Measurements from ENCODE around the gene IGSF9B. TPM values are rescaled to one million over a fixed set of nuclear protein-coding genes. Genes with fewer than 3 reads are reported as not detected.

IGSF9B gene
- total RNA-seq, 1 donor from 2014 or later: not detected

DNA sequence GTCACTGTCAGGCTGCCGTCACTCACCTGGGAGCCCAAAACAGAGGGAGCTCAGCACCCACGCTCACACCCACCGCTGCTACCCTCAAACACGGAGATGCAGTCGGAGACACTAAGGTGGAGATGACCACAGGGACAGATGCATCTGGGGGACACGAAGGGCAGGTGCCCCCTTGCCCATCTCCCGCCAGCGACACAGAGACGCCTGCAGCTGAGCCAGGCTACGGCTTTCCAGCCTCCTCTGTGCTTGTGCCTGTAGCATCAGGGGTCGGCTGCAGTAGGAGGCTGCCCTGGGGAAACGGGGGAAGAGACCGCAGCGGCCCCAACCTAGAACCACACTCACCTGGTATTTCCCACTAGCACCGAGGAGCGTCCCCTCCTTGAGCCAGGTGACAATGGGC is 19.3 kb downstream of the IGSF9B start:
- DNase-seq (ENCODE audit: low read depth in 2 of 2): no peak

DNA sequence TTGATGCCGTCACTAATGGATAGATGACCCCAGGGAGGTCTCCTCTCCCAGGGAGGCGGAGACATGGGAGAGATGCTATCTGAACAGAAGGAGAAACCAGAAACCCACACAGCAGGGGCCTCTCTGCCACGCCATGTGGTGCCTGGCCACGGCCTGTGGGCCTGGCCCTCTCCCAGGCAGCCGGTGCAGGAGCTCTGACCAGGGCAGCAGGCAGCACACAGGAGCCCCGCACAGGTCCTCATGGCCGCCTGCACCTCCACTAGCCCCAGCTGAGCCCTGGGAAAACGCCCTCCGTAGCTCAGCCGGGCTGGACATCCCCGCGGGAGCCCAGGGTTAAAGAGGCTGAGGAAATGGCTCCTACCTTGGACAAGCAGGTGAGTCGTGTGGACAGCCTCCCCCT is 19.8 kb downstream of the IGSF9B start:
- DNase-seq (ENCODE audit: low read depth in 2 of 2): no peak

DNA sequence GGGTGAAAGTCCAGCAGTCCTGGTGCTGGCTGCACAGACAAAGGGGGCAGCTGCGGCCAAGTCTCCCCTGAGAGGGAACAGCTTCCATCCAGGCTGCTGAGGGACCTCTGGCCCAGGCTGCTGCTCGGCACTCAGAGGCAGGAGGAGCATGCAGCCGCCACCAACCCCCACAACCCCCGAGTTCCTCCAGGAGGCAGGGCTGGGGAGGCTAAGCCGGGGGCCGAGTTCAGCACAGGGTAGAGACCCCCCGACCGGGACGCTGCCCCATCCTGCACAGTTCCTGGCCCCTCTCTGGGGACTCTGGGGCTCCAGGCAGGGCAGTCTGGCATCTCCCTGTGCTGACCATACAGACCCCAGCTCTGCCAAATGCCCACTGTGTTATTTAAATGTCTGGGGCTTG is 20.2 kb downstream of the IGSF9B start:
- no peak for DNase-seq (ENCODE audit: low read depth in 2 of 2)

DNA sequence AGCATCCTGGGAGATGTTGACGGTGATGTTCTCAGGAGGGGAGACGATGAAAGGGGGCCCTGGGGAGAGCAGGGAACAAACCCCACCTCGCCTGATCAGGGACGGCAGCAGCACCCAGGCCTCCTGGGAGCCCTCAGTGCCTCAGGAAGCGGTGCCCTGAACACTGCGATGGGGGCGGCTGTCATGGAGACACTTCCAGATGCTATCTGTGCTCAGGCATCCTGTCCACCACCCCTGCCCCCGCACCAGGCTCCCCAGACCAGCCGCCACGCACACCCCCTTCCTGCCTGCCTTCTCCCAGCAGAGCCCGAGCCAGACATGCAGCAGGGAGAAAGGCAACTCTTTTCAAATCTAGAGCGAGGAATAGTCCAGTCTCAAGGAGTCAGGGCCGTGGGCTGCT is 20.6 kb downstream of the IGSF9B start:
- no peak for DNase-seq (ENCODE audit: low read depth in 2 of 2)

DNA sequence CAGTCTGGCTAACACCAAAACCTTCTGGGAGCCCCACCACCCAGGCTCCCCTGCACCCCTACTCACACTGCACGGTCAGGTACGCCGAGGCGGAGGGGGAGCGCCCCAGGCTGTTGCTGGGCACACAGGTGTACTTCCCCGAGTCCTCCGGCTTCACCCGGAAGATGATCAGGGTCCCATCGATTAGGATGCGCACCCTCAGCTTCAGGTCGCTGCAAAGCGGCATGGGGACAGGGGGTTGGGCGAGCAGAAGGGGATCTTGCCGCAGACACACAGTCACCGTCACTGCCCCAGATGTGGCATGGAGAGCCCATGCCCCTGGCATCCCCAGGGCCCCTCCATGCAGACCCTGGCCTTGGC is 21.2 kb downstream of the IGSF9B start:
- DNase-seq (ENCODE audit: low read depth in 2 of 2): no peak

DNA sequence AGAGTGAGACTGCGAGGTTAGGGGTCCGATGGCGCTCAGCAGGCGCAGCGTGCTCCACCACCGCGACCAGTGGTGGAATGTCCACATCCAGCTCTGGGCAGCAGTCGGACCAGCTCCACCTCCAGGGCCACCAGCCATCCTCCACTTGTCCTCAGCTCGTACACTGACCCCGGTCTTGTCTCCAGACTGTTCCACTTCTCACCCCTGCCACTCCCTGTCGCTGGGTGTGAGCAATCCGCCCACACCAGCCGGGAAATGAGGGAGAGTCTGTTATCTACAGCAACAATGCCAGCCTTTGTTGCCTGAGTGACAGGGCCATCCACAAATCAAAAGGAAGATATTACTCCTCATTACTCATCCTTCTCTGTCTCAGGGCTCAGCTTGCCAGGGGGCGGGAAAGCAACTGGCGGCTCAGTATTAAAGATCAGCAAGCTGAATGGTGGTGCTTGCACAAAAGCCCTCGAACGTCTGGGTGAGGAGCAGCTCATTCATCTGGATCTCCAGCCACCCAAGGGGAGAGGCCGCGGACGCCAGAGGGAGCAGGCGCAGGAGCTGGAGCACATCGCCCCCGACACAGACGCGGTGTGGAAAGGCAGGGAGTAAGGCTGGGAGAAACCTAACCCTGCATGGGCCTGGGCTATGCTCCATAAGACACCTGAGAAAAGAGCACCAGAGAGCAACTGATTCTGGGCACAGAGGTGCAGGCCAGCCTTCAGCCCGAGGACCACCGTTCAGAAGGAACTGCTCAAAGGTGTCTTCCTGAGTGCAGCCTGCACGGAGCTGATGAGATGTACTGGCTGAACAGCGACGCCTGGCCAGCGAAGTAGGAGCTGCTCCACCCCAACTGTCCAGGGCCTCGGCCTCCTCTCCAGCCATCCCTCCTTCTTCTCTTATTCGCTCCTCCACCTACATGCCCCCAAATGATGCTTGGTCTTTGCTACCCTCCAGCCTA is 21.9 kb downstream of the IGSF9B start:
- no peak for DNase-seq (ENCODE audit: low read depth in 2 of 2)

DNA sequence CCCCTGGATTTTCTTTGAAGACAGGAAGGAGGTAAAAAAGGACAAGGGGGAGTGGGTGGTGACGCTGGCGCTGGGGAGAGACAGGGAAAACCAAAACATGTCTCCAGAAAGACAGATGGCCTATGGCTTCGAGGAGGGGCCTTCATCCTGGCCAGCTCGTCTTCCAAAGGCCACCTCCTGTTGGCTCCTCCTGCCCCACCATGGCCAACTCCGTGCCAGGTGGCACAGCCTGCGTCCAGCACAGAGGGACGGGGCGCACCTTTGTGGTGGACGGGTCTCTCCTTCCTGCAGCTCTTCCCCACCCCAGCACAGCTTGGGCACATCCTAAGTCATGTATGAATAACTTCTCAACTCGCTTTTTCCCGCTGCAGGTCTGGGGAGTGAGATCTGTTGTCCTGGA is 22.7 kb downstream of the IGSF9B start:
- DNase-seq (ENCODE audit: low read depth in 2 of 2): no peak

DNA sequence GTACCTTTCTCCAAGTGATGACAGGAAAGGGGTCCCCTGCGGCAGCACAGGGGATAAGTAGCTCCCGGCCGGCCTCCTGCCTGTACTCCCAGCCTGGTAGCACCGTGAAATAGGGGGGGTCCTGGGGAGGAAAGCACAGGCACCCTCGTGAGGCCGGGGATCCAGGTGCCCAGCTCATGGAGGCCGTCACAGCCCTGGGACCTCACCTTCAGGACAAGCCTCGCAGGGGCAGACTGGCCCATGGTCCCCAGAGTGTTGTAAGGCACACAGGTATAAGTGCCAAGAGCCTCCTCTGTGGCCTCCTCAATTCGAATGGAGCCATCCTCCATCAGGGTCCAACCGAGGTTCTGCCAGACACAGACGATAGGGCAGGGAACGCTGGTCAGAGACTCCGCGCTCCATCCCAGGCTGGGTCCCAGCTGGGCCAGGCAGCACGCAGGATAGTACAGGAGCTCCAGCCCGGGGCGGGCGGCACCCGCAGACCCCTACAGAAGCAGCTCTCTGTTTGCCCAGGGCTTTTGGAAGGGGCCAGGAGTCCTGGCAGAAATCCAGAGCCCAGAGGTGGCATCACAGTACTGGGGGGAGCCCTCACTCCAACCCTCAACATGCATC is 25.2 kb downstream of the IGSF9B start:
- DNase-seq (ENCODE audit: low read depth in 2 of 2): no peak

DNA sequence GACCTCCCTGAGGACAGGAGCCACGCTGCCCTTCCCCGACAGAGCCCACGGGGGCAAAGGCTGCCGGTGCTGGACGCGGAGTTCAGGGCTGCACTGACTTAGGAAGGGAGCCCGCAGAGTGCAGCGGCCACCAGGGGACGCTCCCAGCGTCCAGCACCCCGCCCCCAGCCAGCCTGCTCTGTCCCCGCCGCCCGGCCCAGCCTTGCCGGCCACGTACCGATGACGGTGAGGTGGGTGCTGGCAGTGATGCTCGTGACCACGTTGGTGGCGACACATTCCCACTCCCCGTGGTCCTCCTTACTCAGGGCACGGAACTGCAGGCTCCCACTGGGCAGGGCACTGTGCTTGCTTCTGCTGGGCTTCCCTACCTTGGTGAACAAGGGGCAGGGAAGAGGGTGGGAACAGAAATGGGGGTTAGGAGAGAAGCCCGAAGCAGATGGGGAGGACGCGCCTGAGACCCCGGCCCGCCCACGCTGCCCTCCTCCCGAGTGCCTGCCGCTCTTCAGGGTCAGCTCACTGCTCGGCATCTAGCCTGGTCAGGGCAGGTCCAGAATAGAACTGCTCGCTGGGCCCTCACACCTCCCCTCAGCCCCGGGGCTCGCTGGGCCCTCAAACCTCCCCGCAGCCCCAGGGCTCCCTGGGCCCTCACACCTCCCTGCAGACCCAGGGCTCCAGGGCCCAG is 25.9 kb downstream of the IGSF9B start:
- peak in 1 of 2 donors; percentile 7 for DNase-seq (ENCODE audit: low read depth in 2 of 2)

DNA sequence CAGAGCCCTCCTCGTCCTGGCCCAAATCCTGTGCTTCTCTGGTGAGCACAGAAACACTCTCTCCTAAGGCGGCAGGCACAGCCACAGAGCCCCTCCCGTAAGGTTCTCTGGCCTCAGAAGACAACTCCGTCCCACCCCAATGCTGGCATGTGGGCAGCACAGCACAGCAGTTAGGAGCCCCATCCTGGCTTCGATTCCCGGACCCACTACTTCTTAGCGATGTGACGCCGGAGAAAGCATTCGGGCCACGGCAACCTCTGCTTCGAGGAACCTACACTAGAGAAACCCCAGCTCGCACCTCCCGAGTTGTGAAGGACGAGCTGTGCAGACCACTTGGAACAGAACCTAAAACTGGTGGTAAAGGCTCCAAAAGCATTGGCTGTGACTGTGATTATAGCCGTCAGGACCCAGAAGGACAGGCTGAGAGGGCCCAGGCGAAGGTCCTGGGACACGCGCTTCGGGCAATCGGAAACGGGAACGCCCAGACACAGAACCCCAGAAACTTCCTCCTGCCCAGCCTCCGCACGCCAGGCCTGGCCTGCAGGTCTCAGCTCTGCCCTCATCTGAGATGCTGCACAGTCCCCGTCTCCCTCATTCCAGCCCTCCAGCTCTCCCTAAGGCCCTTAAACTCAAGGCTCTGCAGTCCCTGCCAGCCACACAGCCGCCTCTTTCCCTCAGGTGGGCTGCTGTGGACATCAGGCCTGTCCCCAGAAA is 26.6 kb downstream of the IGSF9B start:
- no peak for DNase-seq (ENCODE audit: low read depth in 2 of 2)

DNA sequence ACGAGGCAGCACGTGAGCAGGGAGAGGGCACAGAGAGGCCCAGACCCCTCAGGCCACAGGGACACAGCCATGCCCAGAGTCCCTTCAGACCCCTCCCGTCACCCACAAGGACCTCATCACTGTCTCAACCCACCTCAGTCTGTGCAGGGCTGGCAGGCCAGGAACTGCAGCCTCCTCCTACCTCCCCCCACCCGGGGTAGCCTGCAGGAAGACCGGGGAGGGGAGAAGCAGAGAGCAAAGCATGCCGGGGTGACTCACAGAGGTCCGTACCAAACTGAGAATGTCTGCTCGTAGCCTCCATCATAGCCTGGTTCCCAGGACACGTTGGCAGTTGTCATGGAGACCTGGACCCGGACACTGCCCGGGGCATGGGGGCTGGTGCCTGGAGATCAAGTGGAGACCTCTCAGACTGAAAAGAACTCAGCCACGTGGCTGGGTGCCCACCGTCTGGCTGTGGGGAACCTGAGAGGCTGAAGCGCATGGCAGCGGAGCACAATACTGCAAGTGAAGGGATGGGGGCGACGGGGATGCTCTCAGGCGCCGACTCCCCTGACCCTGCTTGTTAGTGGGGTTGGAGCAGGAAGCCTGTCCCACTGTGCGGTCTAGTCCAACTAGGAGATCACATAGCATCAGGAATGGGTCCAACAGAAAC is 27.2 kb downstream of the IGSF9B start:
- no peak for DNase-seq (ENCODE audit: low read depth in 2 of 2)

DNA sequence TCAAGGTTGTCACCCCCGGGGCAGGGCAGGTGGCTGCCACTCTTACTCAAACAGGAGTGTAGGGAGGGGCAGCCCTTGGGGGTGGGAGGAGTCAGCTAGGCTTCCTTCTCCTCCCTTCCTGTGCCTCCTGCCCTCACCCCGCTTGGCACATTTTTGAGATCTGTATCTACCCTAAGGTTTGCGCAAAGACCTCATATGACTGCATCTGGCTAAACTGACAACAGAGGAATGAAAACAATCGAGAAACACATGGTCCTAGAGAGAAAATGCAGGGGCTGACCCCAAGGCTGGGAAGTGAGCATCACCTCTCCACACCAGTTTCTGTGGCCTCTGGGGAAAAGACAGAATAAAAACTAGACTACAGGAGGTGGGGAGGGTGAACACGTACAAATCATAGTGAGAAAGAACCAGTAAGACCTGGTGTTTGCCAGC is 28.1 kb downstream of the IGSF9B start:
- DNase-seq (ENCODE audit: low read depth in 2 of 2): no peak

DNA sequence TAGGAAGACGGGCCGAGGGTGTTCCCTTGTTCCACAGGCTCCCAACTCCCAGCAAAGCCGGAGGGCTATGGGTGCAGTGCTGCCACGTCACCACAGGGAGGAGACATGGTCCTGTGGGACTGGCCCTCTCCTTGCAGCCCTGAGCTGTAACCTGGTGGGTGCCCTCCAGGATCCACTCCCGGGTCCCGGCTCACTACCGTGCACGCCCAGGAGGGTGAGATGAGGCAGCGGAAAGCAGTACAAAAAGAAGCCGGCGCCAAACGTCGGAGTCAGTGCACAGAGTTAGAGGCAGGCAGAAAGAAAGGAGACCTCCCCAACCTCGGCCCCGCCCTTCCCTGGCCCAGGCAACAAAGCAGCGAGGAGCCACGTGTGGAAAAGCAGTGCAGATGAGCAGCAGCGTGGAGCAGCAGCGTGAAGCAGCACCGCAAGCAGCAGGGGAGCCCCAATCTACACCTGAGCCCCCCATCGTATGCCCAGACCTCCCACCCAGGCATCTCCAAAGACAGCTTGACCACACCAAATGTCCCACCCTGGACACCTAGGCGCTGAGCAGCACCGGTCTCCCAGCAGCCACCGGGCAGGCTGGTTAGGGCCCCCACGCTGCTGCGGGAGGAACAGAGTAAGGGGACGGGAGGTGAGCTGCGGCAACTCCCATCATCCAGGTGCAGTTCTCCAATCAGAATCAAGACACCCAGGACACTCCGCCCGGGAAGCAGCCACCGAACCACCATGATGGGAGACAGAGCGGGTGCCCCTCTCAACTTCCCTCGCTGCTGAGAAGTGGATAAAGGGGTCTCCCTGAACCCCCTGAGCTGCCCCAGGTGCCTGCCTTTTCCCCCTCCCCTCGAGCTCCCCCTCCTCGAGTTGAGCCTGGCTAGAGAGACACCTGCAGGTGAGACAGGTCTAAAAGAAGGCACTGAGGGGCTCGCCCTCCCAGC is 28.8 kb downstream of the IGSF9B start:
- peak in 1 of 2 donors; percentile 41 for DNase-seq (ENCODE audit: low read depth in 2 of 2)

DNA sequence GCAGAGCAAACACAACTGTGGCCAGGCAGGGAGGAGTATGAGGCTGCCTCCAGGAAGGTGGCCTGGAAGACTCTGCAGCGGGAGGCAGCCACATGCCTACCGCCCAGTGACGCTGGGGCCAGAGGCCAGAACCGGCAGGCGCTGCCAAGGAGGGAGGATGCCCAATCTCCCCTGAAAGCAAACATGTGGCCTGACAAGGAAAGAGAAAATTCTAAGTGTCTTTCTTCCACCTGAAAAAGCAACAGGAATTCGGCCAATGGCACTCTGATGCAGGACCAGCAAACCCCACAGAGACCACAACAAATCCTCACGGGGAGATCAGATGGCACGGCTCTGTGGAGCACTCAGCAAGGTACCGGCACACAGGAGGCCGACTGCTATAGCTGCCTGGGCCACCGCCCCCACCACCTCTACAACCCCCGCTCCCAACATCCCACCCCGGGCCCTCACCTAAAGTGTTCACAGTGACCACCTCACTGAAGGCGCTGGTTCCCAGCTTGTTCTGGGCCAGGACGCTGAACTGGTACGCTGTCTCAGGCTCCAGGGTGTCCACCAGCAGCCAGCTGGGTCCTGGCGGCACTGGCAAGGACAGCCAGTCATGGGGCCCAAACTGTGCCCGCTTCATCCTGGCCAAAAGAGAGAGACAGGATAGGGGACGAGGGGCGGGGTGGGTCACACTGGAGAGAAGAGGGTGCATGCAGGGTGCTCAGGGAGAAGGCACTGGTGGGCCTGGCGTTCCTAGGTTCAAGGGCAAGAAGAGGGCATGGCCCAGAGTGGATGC is 30.1 kb downstream of the IGSF9B start:
- DNase-seq (ENCODE audit: low read depth in 2 of 2): no peak

DNA sequence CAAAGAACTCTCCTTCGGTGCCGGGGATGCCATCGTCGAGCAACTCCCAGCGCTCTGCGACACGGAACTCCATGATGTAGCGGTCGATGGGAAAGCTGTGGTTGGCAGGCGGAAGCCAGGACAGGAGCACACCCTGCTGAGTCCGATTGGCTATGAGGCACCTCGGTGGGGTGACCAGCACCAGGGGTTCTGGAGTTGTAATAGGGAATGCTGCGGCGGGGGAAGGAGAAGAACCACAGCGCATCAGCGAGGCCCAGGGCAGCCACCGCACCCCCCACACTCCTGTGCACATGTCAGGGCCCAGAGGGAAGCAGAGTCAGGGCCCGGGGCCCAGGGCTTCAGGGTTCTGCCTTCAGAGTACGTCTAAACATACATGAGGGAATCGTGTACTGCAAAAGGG is 31.0 kb downstream of the IGSF9B start:
- DNase-seq (ENCODE audit: low read depth in 2 of 2): no peak

DNA sequence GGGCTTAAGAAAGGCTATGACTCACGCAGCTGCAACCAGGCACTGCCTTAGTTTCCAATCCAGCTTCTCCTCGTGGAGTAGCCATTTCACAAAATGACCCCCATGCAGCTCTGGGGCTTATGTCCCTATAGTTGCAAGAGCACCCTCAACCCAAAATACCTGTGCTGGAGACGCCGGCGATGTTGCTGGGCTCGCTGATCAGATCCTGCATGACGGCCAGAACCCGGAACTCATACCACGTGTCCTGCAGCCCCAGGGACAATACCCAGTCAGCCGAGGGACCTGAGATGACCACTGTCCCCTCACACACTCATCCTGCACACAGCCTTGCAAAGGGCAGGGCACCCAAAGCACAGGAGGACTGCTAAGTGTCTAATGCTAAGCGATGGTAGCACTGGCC is 32.1 kb downstream of the IGSF9B start:
- no peak for DNase-seq (ENCODE audit: low read depth in 2 of 2)

DNA sequence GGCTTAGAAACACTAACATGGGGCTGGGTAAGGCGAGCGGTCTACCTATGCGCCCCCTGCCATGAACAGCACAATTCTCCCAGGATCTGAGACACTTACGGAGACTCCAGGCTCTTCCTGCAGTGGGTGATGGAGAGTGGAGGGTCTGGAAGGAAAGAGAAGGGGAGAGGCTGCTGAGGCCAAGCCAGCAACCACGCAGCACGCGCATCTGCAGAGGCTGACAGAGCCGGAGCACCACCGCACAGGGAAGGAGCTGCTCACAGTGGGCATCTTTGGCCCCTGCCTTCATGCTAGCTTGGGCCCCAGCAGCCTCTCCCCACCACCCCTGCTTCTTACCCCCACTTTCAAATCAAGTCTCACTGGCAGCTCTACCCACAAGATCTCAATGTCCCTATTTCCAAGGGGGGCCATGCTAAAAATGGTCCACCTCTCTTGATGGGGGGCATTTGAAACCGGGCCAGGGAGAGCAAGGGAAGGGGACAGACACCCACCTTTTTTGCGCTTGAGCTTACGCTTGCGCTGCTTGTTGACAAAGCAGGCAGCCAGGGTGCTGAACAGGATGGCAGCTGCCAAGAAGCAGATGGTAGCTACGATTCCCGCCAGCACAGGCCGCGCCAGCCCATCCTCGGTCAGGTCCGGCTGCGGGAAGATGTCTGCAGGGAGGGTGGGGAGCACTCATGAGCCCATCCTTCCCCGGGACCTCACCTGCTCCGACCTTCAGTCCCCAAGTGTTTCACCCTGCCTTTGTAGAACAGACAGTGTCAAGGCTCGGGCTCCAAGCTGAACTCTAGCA is 34.5 kb downstream of the IGSF9B start:
- no peak for DNase-seq (ENCODE audit: low read depth in 2 of 2)

DNA sequence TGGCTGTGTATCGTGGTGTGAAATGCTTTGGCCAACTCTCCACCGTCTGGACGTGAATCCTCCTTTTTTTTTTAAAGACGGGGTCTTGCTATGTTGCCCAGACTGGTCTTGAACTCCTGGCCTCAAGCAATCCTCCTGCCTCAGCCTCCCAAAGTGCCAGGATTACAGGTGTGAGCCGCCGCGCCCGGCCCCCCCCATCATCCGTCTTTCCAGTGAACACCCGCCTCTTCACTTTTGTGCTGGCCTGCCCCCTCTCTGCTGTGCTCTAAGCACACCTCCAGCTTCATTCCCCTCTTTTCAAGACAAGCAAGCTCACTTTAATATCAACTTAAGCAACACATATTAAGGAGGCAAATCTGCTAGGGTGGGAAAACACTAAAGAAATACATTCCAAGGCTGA is 35.3 kb downstream of the IGSF9B start:
- DNase-seq (ENCODE audit: low read depth in 2 of 2): no peak

DNA sequence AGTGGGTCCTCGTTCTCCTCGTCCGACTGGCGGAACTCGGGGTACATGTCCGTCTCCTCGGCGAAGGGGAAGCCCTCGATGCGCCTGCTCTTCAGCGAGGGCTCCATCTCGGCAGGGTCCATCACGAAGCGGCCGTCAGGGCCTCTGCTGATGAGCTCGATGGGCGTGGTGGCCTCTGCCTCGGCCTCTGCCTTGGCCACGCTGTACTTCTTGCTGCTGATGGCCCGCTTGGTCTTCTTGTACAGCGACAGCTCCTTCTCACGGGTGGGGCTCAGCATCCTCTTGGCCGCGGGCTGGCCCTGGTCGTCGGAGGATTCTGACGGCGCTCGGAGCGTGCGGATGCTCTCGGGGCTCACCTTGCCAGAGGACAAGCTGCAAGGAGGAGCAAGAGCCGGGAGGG is 35.7 kb downstream of the IGSF9B start:
- DNase-seq (ENCODE audit: low read depth in 2 of 2): no peak
